ENCODE data around the gene RAB11FIP4.

The RAB11FIP4 gene

DNA sequence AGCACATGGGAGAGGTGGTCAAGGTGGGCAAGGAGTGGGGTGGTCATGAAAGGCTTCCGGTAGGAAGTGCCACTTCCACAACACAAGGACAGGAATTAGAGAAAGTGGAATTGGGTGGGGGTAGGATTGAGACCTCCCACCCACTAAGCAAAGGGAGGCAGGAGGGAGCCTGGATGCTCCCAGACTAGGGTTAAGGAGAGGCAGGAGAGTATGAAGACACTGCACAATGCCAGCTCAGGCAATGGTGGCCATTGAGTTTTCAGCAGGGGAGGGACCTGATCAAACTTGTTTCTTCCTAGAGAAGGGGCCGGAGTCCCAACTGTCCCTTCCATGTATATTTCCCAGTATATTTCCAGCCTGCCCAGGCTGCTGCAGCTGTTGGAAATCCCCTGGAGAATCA is 3.1 kb upstream of the RAB11FIP4 start:
- no peak for DNase-seq

DNA sequence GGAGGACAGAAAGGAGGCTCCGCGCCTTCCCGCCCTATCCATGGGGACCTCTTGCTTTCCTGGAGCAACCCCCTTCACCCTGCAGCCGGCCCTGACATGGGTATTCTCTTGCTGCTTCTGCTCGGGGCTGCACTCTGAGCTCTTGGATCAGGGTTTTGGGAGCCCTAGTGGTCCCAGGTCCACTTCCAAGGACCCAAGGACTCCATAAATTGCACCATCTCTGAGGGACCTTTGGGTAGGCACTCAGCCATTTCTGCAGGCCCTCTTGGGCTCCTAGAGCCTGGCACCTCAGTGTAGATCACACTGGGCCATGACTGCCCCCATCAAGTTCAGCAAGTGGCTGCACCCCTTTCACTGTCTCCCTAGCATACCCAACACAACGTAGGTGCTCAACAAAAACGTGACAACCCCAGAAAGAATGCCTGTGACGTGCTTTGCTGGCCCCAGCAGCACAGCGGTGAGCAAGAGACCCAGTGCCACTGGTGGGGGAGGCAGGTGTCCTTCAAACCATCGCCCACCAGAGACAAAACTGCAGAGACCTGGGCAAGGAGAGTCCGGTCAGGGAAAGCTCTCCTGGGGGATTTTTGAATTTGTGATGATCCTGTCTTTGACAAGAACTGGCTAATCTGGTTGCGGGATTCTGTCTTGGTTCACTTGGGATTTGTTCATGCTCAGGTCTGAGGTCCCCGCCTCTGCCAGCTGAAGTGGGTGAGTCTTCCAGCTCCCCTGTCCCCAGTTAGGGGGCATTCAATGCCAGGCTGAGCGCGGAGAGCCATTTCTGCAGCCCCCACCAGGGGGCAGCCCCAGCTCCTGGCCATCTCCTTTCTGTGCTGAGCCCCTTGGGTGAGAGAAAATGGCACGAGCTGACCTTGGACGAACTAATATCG is 2.5 kb upstream of the RAB11FIP4 start:
- DNase-seq: peak; percentile 44 to 53

DNA sequence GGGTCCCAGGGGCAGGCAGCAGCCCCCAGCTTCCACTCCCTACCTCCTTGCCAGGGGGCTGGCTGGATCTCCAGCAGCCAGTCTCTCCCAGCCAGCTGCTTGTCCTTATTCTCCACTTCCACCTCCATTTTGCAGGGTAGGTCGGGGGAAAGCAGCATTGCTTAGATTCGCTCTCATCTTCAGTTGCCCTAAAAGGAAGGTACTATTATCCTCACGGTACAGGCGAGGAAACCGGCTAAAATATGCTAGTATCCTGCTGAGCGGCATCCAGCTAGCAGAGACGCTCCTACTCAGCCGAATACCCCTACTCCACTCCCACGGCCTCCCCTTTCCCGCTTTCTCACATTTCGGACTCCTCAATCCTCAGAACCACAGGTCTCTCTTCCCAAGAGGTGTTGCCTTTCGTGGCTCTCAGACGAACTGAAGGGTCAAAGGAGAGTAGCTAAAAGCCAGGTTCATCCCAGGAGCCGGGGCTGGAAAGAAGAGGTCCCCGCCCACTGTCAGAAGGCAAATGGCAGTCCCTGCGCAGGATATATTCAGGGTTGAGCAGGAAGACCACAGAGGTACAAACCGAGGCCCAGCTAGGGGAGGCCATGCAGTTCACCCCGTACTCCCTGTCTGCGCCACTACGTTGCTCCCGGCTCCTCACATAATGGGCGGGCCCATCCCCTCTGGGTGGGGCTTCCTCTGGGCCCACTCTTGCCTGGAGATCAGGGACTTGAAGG is 1.7 kb upstream of the RAB11FIP4 start:
- no peak for DNase-seq

DNA sequence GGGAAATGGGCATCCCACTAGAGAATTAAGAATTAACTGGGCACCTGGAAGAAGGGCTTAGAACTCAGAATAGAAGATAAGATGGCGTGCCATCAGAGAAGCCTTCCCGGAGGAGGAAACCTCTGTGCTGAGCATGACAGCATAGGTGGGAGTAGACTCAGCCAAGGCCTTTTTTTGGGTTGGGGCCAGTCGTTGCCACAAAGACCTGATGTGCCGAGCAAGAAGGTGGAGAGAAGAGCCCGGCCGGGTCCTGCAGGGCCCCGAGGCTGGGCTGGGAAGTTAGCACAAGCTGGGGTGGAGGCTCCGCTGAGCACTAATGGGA is 1.1 kb upstream of the RAB11FIP4 start:
- DNase-seq: no peak

DNA sequence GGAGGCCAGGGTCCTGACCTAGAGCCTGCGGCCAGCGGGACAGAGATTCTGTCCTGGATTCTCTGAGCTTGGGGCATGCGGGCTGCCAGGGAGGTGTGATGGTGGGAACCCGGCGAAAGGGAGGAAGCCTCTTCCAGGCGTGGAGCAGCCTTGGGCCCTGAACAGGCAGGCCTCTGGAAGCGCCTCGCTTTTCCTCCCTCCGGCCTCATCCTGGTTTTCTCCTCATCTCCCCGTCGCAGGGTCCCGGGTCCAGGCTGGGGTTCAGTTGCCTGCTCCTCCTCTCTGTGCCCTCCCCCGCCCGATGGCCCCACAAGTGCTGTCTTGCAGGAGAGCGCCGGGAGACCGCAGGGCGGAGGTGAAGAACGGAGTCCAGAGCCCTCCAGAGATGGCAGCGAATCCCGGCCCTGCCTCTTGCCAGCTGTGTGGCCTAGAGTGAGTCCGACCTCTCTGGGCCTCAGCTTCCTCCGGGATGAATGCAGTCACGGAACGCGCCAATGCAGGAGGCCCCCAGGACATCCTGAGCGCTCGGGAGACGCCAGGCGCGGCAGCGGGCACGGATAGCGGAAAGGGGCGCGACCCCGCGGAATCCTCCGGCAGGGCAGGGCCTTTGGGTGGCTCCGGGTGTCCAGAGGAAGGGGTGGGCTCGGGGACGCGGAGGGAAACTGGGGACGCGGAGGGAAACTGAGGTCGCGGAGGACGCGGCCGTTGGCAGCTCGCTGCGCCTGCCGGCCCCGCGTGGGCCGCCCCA is 553 bp upstream of the RAB11FIP4 start:
- DNase-seq: no peak

DNA sequence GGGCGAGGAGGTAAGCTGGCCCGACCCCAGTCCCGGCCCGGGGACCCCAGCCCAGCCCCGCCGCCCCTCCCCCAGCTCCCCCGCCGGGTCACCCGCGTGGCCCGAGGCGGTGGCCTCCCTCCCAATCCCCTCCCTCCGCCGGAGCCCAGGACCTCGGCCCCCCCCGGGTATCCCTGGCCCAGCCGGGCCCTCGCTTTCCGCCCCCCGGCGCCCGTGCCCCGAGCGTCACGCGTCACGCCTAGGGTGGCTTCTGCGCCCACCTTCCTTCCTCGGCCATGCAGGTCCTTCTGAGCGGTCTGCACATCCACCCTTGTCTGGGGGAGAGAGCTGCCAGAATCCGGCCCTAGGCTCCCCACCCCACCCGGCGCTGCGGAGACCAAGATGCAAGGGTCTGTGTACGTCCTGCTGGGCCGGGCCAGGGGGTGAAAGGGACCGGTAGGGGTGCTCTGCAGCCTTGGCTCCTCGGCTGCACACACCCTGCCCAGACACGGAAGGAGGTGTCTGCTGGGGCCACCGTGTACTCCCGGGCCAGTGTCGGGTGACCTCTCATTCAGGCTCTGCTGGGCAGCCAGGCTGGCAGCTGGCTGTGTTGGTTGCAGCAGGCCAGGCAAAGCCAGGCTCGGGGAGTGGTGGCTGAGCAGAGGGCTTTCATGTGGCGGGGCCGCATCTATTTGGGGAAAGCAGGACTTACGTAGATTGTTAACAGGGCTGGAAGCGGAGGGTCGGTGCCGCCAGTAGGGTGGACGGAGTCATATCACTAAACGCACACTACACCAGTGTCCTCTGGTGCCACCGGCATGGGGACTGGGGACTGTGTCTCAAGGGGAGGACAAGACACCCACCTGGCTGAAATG is 754 bp downstream of the RAB11FIP4 start:
- peak in 1 of 2 donors; percentile 38 for DNase-seq

DNA sequence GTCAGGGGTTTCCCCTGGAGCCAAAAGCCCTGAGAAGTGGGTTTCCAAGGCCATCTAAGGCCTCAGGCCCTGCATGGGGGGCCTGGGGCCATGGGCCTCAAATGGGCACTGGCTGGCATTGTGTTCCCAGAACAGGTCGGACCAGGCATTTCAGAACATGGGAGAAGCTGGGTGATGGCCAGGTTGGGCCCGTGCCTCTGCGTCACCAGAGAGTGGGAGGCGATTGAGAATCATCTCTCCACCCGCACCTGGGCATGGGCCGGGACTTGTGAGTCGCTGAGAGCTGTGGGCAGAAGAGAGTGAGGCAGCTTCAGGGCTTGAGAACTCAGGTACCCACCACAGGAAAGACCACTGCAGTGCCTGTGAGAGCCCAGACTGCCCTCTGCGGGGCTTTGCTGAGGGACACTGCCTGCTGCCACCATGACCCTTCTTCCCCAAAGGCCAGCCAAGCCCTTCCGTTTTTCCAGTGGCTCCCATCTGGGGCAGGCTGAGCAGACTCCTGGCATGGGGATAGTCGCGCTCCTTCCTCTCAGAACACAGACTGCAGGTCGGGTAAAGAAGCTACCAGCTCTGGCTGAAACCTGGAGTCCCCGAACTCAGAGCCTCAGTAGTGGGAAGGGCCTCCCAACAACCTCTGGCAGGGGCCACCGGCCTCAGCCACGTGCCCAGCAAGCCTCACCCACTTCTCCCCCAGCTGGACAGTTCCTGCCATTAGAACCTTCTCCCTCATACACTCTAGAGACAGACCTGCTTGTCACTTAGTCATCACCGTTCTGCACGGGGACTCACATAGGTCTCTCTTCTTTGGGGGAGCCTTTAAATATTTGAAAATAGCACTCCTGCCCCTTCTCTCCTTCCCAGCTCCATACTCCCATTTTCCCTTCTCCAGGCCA is 1.6 kb downstream of the RAB11FIP4 start:
- DNase-seq: no peak

DNA sequence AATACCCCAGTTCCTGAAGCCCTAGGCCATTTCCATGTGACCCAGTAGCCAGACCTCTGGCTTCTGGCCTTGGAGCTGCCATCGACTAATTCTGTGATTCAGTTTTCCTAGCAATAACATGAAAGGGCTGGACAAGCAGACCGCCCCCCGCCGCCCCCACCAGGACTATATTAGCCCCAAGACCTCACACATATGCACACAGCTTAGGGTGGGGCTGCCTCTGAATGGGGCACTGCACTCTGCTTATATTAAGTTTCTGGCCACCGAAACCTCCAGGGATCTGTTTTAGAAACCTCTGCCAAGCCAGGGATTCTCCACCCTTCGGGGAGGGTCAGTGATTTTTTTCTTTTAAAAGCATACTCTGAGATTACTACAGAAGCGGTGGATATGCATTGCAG is 2.3 kb downstream of the RAB11FIP4 start:
- no peak for DNase-seq

DNA sequence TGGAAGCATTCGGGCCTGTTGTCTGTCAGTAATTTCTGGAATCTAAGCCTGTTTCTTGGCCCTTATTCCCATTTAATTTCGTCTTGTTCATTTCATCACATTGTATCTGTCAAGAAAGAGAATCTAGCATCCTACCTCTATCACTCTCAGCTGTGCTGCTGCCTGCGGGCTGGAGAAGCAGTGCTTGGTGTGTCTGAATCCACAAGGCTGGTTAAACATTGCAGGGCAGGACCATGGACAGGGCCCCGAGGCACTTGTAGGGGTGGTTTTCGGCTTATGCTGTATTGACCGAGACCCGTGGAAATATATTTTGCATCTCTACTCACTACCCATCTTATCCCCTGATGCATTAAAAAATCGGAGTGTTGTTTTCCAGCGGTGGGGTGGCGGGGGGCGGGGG is 3.1 kb downstream of the RAB11FIP4 start:
- peak; percentile 60 for DNase-seq

DNA sequence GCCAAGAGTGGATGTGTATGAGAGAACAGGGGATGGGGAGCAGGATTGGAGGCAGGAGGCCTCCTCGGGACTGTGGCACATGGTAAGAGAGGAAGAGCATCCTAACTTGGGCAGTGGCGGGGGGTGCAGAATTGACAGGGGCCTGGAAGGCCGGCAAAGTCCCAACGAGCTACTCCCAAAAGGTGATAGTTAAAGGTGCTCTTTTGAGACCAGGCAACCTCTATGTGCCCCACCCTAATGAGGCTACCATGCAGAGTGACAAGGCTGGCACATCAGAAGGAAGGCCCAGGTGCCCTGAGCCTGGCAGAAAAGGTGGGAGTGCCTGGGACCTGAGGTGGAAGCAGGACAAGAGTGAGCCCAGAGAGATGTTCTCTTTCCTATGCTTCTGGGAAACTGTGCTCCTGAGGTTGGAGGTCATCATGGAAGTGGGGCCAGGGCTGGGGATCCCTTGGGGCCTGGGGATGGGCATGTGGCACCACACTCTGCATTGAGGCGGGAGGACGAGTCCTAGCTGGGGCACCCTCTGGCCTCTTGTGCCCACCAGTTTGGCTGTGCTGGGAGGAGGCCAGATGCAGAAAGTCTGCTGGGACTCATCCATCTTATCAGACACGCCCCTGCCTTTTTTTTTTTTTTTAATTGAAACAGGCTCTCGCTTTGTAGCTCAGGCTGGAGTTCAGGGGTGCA is 5.9 kb downstream of the RAB11FIP4 start:
- DNase-seq: no peak

DNA sequence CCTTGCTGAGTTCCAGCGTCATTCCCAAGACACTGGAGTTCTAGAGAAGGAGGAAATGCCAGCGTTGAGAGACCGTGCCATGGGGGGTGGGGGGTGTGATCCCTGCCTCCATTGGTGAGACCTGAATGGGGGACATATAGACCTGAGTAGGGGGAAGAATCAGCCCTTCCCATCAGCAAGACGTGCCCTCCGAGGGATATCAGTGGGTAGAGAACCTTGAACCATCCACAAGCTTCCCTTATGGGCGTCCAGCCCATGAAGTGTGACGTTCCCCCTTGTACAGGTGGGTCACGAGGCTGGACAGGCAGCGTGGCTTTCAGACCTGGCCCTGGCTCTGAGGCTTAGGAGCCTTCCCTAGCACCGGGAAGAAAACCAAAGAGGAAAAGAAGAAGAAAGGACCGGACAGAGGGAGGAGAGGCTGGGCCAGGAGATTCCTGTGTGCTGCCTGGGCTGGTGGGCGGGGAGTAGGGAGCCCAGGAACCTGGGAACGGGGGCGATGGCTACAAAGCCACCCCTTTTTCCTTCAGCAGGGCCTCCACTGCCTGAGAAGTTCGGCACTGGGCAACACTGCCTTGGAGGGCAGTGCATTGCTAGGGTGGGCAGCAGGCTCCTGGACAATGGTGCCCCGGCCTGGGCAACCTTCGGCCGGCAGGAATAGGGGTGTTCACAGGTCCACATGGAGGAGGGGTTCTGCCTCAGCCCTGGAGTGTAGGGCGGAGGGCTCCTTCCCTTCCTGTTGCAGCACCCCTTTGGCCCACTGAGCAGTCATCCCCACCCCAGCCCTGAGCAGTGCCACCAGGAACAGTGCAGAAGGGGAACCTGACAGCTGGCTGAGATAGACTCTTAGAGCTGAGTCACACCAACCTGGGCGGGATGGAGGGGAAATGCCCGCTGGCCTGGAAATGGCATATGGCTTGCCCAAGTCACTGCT is 7.2 kb downstream of the RAB11FIP4 start:
- no peak for DNase-seq

DNA sequence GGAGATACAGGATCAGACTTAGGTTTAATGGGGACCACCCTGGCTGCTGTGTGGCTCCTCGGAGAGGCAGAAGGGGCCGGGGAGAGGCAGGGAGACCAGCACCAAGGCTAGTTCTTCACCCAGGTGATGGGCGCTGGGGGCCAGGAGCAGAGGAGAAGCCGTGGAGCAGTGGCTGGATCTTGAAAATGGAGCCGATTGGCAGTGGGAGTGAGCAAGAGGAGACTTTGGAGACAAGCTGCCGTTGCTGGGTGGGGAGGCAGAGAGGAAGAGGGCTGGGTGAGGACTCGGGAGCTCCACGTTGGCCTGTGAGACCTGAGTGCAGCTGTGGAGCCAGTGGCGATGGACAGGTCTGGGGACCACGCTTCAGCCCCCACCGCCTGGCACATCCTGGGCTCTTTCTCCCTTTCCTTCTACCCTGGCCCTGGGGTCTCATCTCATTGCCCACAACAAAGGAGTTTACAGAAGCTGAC is 9.0 kb downstream of the RAB11FIP4 start:
- DNase-seq: no peak

DNA sequence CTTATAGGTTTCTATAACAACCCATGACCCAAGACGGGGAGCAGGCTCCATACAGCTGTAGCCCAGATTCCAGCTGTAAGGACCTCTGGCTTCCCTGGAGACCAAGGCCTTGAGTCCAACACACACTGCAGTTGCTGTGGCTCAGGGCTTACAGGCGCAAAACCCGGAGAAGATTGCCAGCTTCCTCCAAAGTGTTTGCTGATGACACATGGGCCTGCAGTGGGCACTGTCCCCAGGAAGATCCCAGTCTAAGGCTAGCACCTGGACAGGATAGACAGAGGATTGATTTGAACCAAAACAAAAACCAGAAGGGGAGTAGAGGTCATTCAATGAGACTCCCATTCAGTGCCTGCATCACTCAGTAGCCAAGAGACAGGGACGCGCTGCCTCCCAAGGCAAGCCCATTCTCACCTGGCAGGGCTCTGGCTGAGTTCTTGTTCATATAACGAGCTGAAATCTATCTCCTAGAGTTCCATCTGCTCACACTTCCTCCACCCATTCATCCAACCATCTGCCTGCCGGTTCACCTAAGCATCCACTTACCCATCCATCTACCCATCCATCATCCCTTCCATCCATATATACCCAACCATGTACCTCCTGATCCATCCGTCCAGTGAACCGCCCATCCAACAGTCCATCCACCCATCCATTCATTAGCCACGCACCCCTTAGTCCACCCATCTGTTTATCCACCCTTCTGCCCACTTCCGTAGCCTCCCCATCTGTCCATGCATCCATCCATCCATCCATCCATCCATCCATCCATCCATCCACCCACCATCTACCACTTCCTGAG is 10.2 kb downstream of the RAB11FIP4 start:
- no peak for DNase-seq

DNA sequence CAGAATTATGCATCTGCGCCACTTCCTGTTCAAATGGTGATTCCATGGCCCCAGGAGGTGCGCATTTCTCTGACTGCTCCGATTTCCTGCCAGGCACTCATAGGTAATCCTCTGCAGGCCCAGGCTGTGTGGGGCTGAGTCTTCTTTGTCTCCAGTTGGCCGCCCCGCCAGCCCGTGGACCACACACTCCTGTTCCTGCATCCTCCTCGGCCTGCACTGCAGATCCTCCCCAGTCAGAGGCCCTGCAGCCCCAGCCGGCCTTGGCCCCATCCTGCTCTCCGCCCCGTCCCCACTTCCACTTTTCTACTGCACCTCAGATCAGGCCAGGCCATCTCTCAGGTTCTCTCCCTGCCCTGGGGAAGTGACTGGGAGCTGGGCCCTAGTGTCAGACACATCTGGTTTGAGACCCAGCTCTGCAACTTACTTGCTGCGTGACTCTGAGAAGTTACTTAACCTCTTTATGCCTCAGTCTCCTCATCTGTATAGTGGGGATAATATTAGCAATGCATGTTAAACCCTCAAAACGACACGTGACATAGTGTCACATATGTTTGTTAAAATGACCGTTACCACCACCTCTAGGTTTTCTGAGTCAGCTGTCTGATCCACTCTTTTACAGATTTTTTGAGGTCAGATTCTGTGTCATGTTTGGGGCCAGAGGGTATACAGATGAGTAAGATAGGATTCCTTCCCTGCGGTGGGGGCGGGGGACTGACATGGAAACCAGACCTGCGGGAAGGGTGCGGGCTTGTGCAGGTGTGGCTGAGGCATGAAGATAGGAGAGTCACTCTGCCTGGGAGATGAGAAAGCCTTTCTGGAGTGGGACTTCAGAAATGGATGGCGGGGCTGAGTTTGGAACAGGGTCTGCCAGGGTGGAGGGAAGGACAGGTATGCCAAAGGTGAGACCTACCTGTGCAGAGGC is 12.8 kb downstream of the RAB11FIP4 start:
- DNase-seq: no peak

DNA sequence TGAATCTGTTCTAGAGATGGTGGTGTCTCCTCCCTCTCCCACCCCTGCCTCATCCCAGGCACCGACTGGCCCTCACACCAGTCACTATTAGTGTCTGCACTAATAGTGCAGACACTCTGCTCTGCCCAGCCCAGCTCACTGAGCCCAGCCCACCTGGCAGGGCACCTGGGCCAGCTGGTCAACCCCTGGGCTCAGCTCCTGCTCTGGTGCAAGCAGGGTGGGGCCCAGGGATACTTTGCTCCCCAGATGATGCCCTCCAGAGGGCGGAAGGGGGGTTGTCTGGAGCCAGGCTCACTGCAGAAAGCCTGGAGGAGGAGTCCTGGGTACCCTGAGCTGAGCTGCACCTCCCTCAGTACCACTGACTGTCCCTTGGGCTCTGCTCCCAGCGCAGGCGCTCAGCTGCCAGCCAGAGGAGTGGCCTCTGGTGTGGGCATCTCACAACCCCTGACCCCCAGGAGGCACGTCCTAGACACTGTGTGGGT is 14.5 kb downstream of the RAB11FIP4 start:
- DNase-seq: no peak

DNA sequence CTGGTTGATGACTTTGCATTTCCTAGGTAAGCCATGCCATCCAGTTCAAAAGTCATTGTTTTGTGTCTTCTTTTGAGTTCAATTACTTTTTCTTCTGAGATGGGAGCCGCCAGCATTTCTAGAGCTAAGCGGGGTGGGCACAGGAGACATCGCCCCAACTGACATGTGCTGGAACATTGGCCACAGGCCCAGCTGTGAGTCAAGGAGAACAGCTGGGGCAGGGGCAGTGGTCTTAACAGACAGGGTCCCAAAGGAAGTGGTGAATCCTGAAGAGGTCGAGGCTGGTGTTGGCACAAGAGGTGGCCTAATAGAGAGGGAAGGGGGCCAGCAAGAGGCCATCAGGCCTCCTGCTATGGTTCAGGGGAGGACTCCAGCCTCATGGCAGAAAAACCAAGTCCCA is 17.1 kb downstream of the RAB11FIP4 start:
- DNase-seq: no peak

DNA sequence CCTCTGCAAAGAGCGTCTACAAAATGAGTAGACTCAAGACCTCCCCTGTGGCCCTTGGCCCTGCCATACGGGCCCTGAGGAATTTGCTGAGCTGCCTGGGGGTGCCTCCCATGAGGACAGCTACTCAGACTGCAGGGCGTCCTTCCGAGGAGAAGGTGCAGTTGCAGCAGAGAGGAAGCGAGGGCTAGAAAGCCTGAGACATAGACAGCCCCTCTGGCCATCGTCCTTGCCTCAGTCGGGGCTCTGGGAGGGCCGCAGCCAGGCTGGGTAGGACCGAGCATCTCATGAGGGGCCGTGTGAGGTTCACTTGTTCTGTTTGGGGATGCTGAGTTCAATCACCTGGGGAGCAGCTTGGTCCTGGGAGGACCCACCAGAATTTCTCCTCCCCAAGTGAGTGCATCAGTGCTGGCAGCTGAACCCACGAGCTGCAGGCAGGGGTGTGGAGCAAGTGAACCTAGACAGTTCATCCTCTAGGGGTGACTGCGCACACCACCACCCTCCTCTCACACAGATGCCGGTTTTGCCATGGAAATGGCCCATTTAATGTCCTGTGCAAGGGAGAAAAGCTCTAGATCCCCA is 20.3 kb downstream of the RAB11FIP4 start:
- no peak for DNase-seq
